Stimulated activated memory B cell treated with anti-CD40 and anti-IgM and Interleukin-4, amounts not matched to agents 10 μg/mL and 1 μg/mL and 100 μg/mL, for 72 hours (primary cell): ENCODE data around the gene SCGN.

Experiments used
- ATAC-seq: fragments of 150-1000 bp; cut with Tn5 transposase; 2 replicates; pipeline ENCODE4 v1.10.0; 2021
- H3K27ac Mint-ChIP-seq: one replicate; pipeline ENCODE4 v1.8.0; 2022; ENCODE audit warnings: mild to moderate bottlenecking, mixed read lengths
- H3K27me3 Mint-ChIP-seq: one replicate; pipeline ENCODE4 v1.8.0; 2022; ENCODE audit warnings: mixed read lengths
- H3K36me3 Mint-ChIP-seq: one replicate; pipeline ENCODE4 v1.8.0; 2022; ENCODE audit warnings: mixed read lengths
- H3K4me1 Mint-ChIP-seq: one replicate; pipeline ENCODE4 v1.8.0; 2022; ENCODE audit warnings: mixed read lengths
- H3K4me3 Mint-ChIP-seq: one replicate; pipeline ENCODE4 v1.8.0; 2022; ENCODE audit warnings: mild to moderate bottlenecking, moderate library complexity, mixed read lengths
- H3K9me3 Mint-ChIP-seq: one replicate; pipeline ENCODE4 v1.8.0; 2022; ENCODE audit warnings: mixed read lengths

SCGN gene

GRCh38 chr6:25691894-25692293 lies 39.9 kb downstream of the SCGN start:
- no peak overlapping the region for H3K4me3 Mint-ChIP-seq
- no peak overlapping the region for H3K27ac Mint-ChIP-seq
- no peak for ATAC-seq
- peaks cover 27% of the 10 kb centered on the region for H3K27me3 Mint-ChIP-seq
- no peaks in the 10 kb centered on the region for H3K9me3 Mint-ChIP-seq
- no peaks in the 10 kb centered on the region for H3K4me1 Mint-ChIP-seq
- no peaks in the 10 kb centered on the region for H3K36me3 Mint-ChIP-seq

GRCh38 chr6:25692472-25692871 lies 40.5 kb downstream of the SCGN start:
- Mint-ChIP-seq H3K36me3 (no peaks in the 10 kb centered on the region), H3K27me3 (peaks cover 33% of the 10 kb centered on the region), H3K9me3 (no peaks in the 10 kb centered on the region), H3K4me3 (no peak overlapping the region), H3K4me1 (no peaks in the 10 kb centered on the region), H3K27ac (no peak overlapping the region)
- no peak for ATAC-seq

DNA sequence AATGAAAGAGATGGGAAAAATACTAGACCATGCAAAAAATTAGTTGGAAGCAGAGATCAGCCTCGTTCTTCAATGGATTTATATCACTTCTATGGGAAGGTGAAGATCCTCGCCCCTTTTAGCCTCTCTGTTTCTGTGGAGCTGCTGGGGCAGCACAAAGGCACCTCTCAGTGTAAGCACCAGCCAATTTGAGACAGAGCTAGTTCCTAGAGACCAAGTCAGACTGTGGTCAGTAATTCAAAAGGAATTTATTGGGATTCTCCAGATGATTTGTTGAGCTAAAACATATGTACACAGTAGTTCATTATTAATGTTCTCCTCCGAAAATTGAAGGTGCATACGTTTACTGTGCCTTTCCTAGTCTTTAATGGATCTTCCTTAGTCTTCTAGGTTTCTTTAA lies 42.4 kb downstream of the SCGN start:
- Mint-ChIP-seq H3K27me3 (peaks cover 22% of the 10 kb centered on the region), H3K36me3 (no peaks in the 10 kb centered on the region), H3K27ac (no peak overlapping the region), H3K9me3 (no peaks in the 10 kb centered on the region), H3K4me3 (no peak overlapping the region), H3K4me1 (no peaks in the 10 kb centered on the region)
- no peak for ATAC-seq

DNA sequence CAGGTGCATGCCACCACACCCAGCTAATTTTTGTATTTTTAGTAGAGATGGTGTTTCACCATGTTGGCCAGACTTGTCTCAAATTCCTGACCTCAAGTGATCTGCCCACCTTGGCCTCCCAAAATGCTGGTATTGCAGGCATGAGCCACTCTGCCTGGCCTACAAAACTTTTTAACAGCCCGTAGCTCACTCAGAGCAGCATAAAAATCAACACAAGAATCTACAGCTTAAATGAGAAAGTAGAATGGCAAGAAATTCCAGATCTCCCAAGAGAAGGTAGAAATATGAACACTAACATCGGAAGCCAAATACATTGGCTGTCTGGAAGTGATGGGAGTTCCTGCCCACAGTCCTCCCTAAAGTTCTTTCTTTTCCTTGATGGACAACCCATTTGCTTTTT lies 43.7 kb downstream of the SCGN start:
- Mint-ChIP-seq H3K4me1 (no peaks in the 10 kb centered on the region), H3K36me3 (no peaks in the 10 kb centered on the region), H3K27me3 (peaks cover 12% of the 10 kb centered on the region), H3K9me3 (no peaks in the 10 kb centered on the region), H3K4me3 (no peak overlapping the region), H3K27ac (no peak overlapping the region)
- ATAC-seq, result no peak

- no peak for ATAC-seq
- Mint-ChIP-seq H3K4me1 (no peaks in the 10 kb centered on the region), H3K27me3 (peaks cover 12% of the 10 kb centered on the region), H3K4me3 (no peak overlapping the region), H3K27ac (no peak overlapping the region), H3K36me3 (no peaks in the 10 kb centered on the region), H3K9me3 (no peaks in the 10 kb centered on the region)
Observed at GRCh38 chr6:25697537-25698340, 45.7 kb downstream of the SCGN start.

- H3K27me3 Mint-ChIP-seq, result peaks cover 12% of the 10 kb centered on the region
Observed at GRCh38 chr6:25698631-25699030, 46.6 kb downstream of the SCGN start.

DNA sequence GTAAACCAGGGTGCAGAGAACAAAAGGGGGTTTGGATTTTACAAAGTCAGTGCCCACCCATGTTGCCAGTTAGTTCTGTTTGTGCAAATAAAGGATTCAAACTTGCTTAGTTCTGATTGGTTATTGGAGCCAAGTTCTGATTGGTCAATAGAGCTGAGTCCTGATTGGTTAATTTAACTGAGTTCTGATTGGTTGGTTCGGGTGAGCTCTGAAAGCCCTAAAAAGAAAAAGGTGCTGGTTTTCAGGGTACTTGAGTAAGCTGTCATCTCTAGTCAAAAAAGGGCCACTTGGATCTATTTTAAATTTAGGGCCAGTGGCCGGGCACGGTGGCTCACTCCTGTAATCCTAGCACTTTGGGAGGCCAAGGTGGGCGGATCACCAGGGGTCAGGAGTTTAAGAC lies 47.6 kb downstream of the SCGN start:
- H3K4me1 Mint-ChIP-seq, result no peaks in the 10 kb centered on the region
- H3K27ac Mint-ChIP-seq, result no peak overlapping the region
- no peaks in the 10 kb centered on the region for H3K36me3 Mint-ChIP-seq
- ATAC-seq, result no peak
- H3K4me3 Mint-ChIP-seq, result no peak overlapping the region
- peaks cover 12% of the 10 kb centered on the region for H3K27me3 Mint-ChIP-seq
- H3K9me3 Mint-ChIP-seq, result no peaks in the 10 kb centered on the region

More at GRCh38 chr6:25698631-25699030, 46.6 kb downstream of the SCGN start:
- Mint-ChIP-seq H3K36me3 (no peaks in the 10 kb centered on the region), H3K4me1 (no peaks in the 10 kb centered on the region), H3K9me3 (no peaks in the 10 kb centered on the region), H3K27ac (no peak overlapping the region), H3K4me3 (no peak overlapping the region)
- ATAC-seq, result no peak

- Mint-ChIP-seq H3K4me3 (no peak overlapping the region), H3K9me3 (no peaks in the 10 kb centered on the region), H3K4me1 (no peaks in the 10 kb centered on the region), H3K36me3 (no peaks in the 10 kb centered on the region), H3K27me3 (peaks cover 12% of the 10 kb centered on the region), H3K27ac (no peak overlapping the region)
- no peak for ATAC-seq
Observed at GRCh38 chr6:25700761-25701160, 48.7 kb downstream of the SCGN start.

DNA sequence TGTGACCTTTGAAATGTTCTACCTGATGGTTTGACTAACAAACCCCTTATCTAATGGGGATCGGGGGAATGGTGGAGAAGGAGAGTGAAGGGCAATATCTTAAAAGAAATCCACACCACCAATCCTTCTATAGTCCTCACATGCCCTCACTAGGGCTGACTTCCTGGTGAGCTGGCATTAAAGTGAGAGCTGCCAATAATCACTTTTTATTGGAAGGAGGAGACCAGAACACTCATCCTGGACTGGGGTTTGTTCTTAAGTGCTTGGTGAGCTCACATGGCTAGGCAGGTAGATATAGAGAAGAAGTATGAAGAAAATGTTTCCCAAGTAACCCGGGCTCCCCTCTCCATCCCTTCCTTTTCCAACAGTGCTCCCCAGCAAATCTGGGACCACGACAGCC lies 49.8 kb downstream of the SCGN start:
- ATAC-seq, result no peak
- H3K27me3 Mint-ChIP-seq, result peaks cover 15% of the 10 kb centered on the region
- no peak overlapping the region for H3K4me3 Mint-ChIP-seq
- no peak overlapping the region for H3K27ac Mint-ChIP-seq
- no peaks in the 10 kb centered on the region for H3K36me3 Mint-ChIP-seq
- H3K9me3 Mint-ChIP-seq, result no peaks in the 10 kb centered on the region
- H3K4me1 Mint-ChIP-seq, result no peaks in the 10 kb centered on the region

DNA sequence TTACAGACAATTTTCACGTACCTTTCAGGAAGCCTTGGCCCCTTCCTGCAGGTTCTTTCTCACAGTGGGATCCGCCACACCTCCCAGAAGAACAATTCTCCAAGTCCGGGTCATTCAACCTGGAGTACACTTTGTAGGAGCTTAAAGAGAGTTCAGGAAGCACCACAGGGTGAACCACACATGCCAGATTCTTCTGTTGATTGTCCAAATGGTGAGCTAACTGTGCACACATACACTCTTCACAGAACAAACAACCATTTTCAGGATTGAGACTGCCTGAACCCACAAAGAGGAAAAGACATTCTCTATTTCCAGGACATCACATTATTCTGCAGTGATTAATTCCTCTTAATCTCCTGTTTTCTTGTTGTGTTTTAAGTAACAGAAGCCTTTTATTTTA lies 51.0 kb downstream of the SCGN start:
- no peak for ATAC-seq
- H3K27me3 Mint-ChIP-seq, result peaks cover 12% of the 10 kb centered on the region
- no peak overlapping the region for H3K27ac Mint-ChIP-seq
- H3K36me3 Mint-ChIP-seq, result no peaks in the 10 kb centered on the region
- H3K4me1 Mint-ChIP-seq, result no peaks in the 10 kb centered on the region
- H3K9me3 Mint-ChIP-seq, result no peaks in the 10 kb centered on the region
- no peak overlapping the region for H3K4me3 Mint-ChIP-seq

- no peak for ATAC-seq
- Mint-ChIP-seq H3K9me3 (no peaks in the 10 kb centered on the region), H3K4me1 (no peaks in the 10 kb centered on the region), H3K4me3 (no peak overlapping the region), H3K36me3 (no peaks in the 10 kb centered on the region), H3K27me3 (peaks cover 12% of the 10 kb centered on the region), H3K27ac (no peak overlapping the region)
Observed at GRCh38 chr6:25704001-25704400, 52.0 kb downstream of the SCGN start.

DNA sequence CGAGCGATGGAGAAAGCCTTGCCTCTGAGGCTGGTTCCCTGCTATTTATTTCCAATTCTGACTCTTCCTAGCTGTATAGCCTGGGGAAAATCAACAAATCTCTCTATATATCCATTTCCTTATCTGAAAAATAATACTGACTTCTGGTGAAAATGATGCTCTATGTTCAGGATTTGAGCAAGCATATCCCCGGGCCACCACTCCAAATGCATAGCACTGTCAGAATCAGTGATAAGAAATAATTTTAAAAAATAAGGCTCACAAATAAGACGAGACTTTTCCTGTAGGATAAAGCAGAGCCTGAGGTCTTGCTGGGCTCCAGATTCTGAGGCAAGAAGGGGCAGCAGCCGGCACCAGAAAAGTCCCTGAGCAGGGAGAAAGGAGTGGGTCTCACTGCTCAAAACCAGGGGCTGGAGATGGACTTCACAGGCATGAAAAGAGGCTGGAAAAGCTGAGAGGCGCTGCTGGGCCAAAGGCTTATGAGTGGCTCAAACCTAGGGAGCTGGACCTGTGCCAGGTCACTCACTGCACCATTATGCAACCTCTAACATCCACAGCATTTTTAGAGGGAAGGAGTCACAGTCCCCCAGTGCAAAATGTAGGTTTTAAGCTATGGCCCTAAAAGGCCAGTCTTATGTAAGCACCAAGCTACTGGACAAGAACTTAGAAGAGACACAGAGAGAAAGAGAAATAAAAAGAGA lies 54.4 kb downstream of the SCGN start:
- no peaks in the 10 kb centered on the region for H3K4me1 Mint-ChIP-seq
- no peaks in the 10 kb centered on the region for H3K9me3 Mint-ChIP-seq
- H3K27me3 Mint-ChIP-seq, result peaks cover 12% of the 10 kb centered on the region
- H3K27ac Mint-ChIP-seq, result no peak overlapping the region
- no peak overlapping the region for H3K4me3 Mint-ChIP-seq
- no peak for ATAC-seq
- H3K36me3 Mint-ChIP-seq, result no peaks in the 10 kb centered on the region

GRCh38 chr6:25709761-25710160 lies 57.7 kb downstream of the SCGN start:
- no peaks in the 10 kb centered on the region for H3K36me3 Mint-ChIP-seq
- no peak overlapping the region for H3K27ac Mint-ChIP-seq
- no peak overlapping the region for H3K4me3 Mint-ChIP-seq
- H3K4me1 Mint-ChIP-seq, result no peaks in the 10 kb centered on the region
- peaks cover 12% of the 10 kb centered on the region for H3K27me3 Mint-ChIP-seq
- no peak for ATAC-seq
- no peaks in the 10 kb centered on the region for H3K9me3 Mint-ChIP-seq

- no peak for ATAC-seq
- no peaks in the 10 kb centered on the region for H3K9me3 Mint-ChIP-seq
- H3K36me3 Mint-ChIP-seq, result no peaks in the 10 kb centered on the region
- H3K4me3 Mint-ChIP-seq, result no peak overlapping the region
- H3K4me1 Mint-ChIP-seq, result no peaks in the 10 kb centered on the region
- H3K27ac Mint-ChIP-seq, result no peak overlapping the region
- peaks cover 12% of the 10 kb centered on the region for H3K27me3 Mint-ChIP-seq
Observed at GRCh38 chr6:25710287-25710686, 58.3 kb downstream of the SCGN start.

DNA sequence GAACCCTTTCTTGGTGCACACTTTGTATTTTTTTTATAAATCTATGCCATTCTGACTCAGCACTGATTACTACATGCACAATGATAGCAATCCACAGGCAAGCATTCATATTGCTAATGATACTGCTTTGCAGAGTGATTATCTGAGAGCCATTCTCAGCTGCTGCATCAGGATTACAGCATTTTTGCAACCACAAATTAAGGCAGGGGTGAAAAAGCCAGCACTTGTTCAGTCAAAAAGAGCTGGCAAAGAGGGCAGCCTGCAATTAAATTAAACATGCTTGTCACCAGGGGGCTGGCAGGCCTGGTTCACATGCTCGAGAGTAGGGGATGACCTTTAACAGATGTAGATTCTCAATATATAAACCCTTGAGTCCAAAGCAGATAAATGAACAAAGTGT lies 61.8 kb downstream of the SCGN start:
- no peak for ATAC-seq
- no peaks in the 10 kb centered on the region for H3K27me3 Mint-ChIP-seq
- H3K36me3 Mint-ChIP-seq, result no peaks in the 10 kb centered on the region
- no peak overlapping the region for H3K4me3 Mint-ChIP-seq
- no peak overlapping the region for H3K27ac Mint-ChIP-seq
- H3K4me1 Mint-ChIP-seq, result no peaks in the 10 kb centered on the region
- no peaks in the 10 kb centered on the region for H3K9me3 Mint-ChIP-seq

DNA sequence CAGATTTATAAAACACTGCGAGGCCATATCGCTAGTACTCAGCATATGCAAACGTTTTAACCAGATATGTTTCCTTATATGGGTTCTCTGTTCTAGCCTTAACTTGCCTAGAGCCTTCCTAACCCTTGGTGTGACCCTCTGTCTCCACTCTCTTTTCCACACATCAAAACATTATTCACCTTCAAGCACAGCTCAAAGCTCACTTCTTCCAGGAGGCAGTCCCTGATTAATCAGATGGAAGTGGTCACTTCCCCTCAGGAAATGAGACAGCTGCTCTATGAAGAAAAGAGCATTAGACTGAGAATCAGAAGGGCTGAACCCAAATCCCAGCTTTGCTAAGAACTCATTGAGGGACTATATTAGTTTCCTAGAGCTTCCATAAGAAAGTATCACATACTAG lies 62.8 kb downstream of the SCGN start:
- H3K27me3 Mint-ChIP-seq, result no peaks in the 10 kb centered on the region

More for the DNA sequence above, 62.8 kb downstream of the SCGN start:
- Mint-ChIP-seq H3K9me3 (no peaks in the 10 kb centered on the region), H3K4me1 (no peaks in the 10 kb centered on the region), H3K4me3 (no peak overlapping the region), H3K36me3 (no peaks in the 10 kb centered on the region), H3K27ac (no peak overlapping the region)
- ATAC-seq, result no peak
